Effector memory CD8-positive, alpha-beta T cell (primary cell): ENCODE measurements around the gene RABGEF1.
"Not testable (repeated sequence)": the region's sequence is repeated elsewhere in the genome, so short reads cannot be mapped to it uniquely, and the experiment has no call there.

Source experiments
- ATAC-seq: fragments of 150-1000 bp; cut with Tn5 transposase; replicated peaks from 2 replicates; pipeline ENCODE4 v1.10.0; 2021; ENCODE audit warnings: mild to moderate bottlenecking, moderate library complexity
- DNase-seq, 3 experiments: peaks; one replicate each; pipeline ENCODE4 v3.0.0; 2021
- H3K27ac Mint-ChIP-seq, 2 donors: one replicate each; pipeline ENCODE4 v1.8.0; 2022; ENCODE audit warnings: mild to moderate bottlenecking in 2 of 2, mixed read lengths in 2 of 2, moderate library complexity in 2 of 2
- H3K27me3 Mint-ChIP-seq, 2 donors: one replicate each; pipeline ENCODE4 v1.8.0; 2022; ENCODE audit warnings: mixed read lengths in 2 of 2
- H3K36me3 Mint-ChIP-seq: one replicate; pipeline ENCODE4 v1.8.0; 2022; ENCODE audit warnings: mild to moderate bottlenecking, moderate library complexity, mixed read lengths; ENCODE audit not compliant: insufficient read depth
- H3K4me1 Mint-ChIP-seq, 2 donors: one replicate each; pipeline ENCODE4 v1.8.0; 2022; ENCODE audit warnings: low read depth in 2 of 2, mixed read lengths in 2 of 2
- H3K4me3 Mint-ChIP-seq, 2 donors: one replicate each; pipeline ENCODE4 v1.8.0; 2022; ENCODE audit warnings: mild to moderate bottlenecking in 2 of 2, mixed read lengths in 2 of 2, moderate library complexity in 2 of 2
- H3K9me3 Mint-ChIP-seq, 2 donors: one replicate each; pipeline ENCODE4 v1.8.0; 2022; ENCODE audit warnings: mixed read lengths in 2 of 2
- total RNA-seq, 9 experiments: gene quantifications; one replicate each; lab custom pipeline; 2026; lab: John Stamatoyannopoulos, UW

Gene RABGEF1
- 2.2 to 7.2 (median 4.3) reads per million in 9 experiments for total RNA-seq

- ATAC-seq = peak; percentile 93
Measured at GRCh38 chr7:66740302-66740979, at the start of gene RABGEF1. Gene RABGEF1, plus strand, starts transcription at chr7:66740733. Its CDS starts 31,167 bp downstream, at chr7:66771900.

GRCh38 chr7:66693331-66693730 lies 47.2 kb upstream of the RABGEF1 start:
- Mint-ChIP-seq H3K4me1 (peaks cover 2 to 8% of the 10 kb centered on the region in 2 donors), H3K27ac (peak overlapping the region in 1 of 2 donors; percentile 42), H3K27me3 (no peaks in the 10 kb centered on the region), H3K4me3 (no peak overlapping the region), H3K36me3 (peaks cover 26% of the 10 kb centered on the region), H3K9me3 (no peaks in the 10 kb centered on the region)
- DNase-seq = no peak
- no peak for ATAC-seq

More at GRCh38 chr7:66740302-66740979, at the start of gene RABGEF1:
- Mint-ChIP-seq H3K27ac (peak within 1 kb of the TSS; percentile 98 to 99), H3K27me3 (no peaks in the 10 kb centered on the region), H3K9me3 (peaks cover 3 to 8% of the 10 kb centered on the region in 2 donors), H3K36me3 (peaks cover 25% of the 10 kb centered on the region), H3K4me3 (peak within 1 kb of the TSS; percentile 95 to 97), H3K4me1 (peaks cover 30 to 43% of the 10 kb centered on the region in 2 donors)
- peak; percentile 96 to 98 (median 97) for DNase-seq

GRCh38 chr7:66694286-66694685 lies 46.2 kb upstream of the RABGEF1 start:
- ATAC-seq (no peak), DNase-seq (no peak)
- H3K4me3 Mint-ChIP-seq = no peak overlapping the region
- H3K9me3 Mint-ChIP-seq = no peaks in the 10 kb centered on the region
- no peaks in the 10 kb centered on the region for H3K27me3 Mint-ChIP-seq
- peaks cover 2 to 8% of the 10 kb centered on the region in 2 donors for H3K4me1 Mint-ChIP-seq
- peaks cover 26% of the 10 kb centered on the region for H3K36me3 Mint-ChIP-seq
- H3K27ac Mint-ChIP-seq = peak overlapping the region in 1 of 2 donors; percentile 42

- DNase-seq, H3K4me3 Mint-ChIP-seq, ATAC-seq, H3K27ac Mint-ChIP-seq, H3K9me3 Mint-ChIP-seq, H3K4me1 Mint-ChIP-seq, H3K27me3 Mint-ChIP-seq: not testable (repeated sequence)
- peaks cover 26% of the 10 kb centered on the region for H3K36me3 Mint-ChIP-seq
Measured at GRCh38 chr7:66695417-66695816, 45.1 kb upstream of the RABGEF1 start.

- peaks cover 26% of the 10 kb centered on the region for H3K36me3 Mint-ChIP-seq
- H3K27ac Mint-ChIP-seq = peak overlapping the region in 1 of 2 donors; percentile 35
Measured at GRCh38 chr7:66696134-66696533, 44.4 kb upstream of the RABGEF1 start.

GRCh38 chr7:66696774-66697191 lies 43.8 kb upstream of the RABGEF1 start:
- ATAC-seq = no peak
- H3K4me3 Mint-ChIP-seq = no peak overlapping the region
- H3K4me1 Mint-ChIP-seq = peaks cover 6 to 8% of the 10 kb centered on the region in 2 donors
- peaks cover 26% of the 10 kb centered on the region for H3K36me3 Mint-ChIP-seq
- H3K27ac Mint-ChIP-seq = peak overlapping the region in 1 of 2 donors; percentile 35
- no peak for DNase-seq
- H3K9me3 Mint-ChIP-seq = no peaks in the 10 kb centered on the region
- no peaks in the 10 kb centered on the region for H3K27me3 Mint-ChIP-seq

More at GRCh38 chr7:66696134-66696533, 44.4 kb upstream of the RABGEF1 start:
- DNase-seq, H3K27me3 Mint-ChIP-seq, H3K4me3 Mint-ChIP-seq, ATAC-seq, H3K4me1 Mint-ChIP-seq, H3K9me3 Mint-ChIP-seq: not testable (repeated sequence)

GRCh38 chr7:66697449-66698438 lies 42.8 kb upstream of the RABGEF1 start:
- ATAC-seq (no peak), DNase-seq (no peak)
- Mint-ChIP-seq H3K27me3 (no peaks in the 10 kb centered on the region), H3K9me3 (no peaks in the 10 kb centered on the region), H3K27ac (peak overlapping the region; percentile 75 to 83), H3K4me1 (peaks cover 6 to 8% of the 10 kb centered on the region in 2 donors), H3K36me3 (peaks cover 25% of the 10 kb centered on the region), H3K4me3 (no peak overlapping the region)

GRCh38 chr7:66698652-66699205 lies 41.8 kb upstream of the RABGEF1 start:
- Mint-ChIP-seq H3K4me3 (no peak overlapping the region), H3K9me3 (no peaks in the 10 kb centered on the region), H3K27me3 (no peaks in the 10 kb centered on the region), H3K36me3 (peaks cover 21% of the 10 kb centered on the region), H3K27ac (peak overlapping the region; percentile 9 to 83), H3K4me1 (peaks cover 6 to 8% of the 10 kb centered on the region in 2 donors)
- ATAC-seq = no peak
- DNase-seq = no peak

GRCh38 chr7:66699998-66700397 lies 40.5 kb upstream of the RABGEF1 start:
- H3K36me3 Mint-ChIP-seq = peaks cover 12% of the 10 kb centered on the region
- DNase-seq = no peak
- ATAC-seq = no peak
- no peaks in the 10 kb centered on the region for H3K27me3 Mint-ChIP-seq
- no peak overlapping the region for H3K27ac Mint-ChIP-seq
- no peak overlapping the region for H3K4me3 Mint-ChIP-seq
- peaks cover 3 to 6% of the 10 kb centered on the region in 2 donors for H3K4me1 Mint-ChIP-seq
- H3K9me3 Mint-ChIP-seq = no peaks in the 10 kb centered on the region

- Mint-ChIP-seq H3K36me3 (peaks cover 15% of the 10 kb centered on the region), H3K4me1 (peaks cover 0 to 6% of the 10 kb centered on the region in 2 donors), H3K27me3 (no peaks in the 10 kb centered on the region), H3K27ac (peak overlapping the region in 1 of 2 donors; percentile 62), H3K9me3 (no peaks in the 10 kb centered on the region), H3K4me3 (no peak overlapping the region)
- DNase-seq (no peak), ATAC-seq (no peak)
Measured at GRCh38 chr7:66700633-66701131, 39.9 kb upstream of the RABGEF1 start.

GRCh38 chr7:66707825-66708224 lies 32.7 kb upstream of the RABGEF1 start:
- no peak overlapping the region for H3K4me3 Mint-ChIP-seq
- no peak for ATAC-seq
- no peaks in the 10 kb centered on the region for H3K27me3 Mint-ChIP-seq
- H3K9me3 Mint-ChIP-seq = no peaks in the 10 kb centered on the region
- no peak overlapping the region for H3K27ac Mint-ChIP-seq
- DNase-seq = no peak
- H3K4me1 Mint-ChIP-seq = no peaks in the 10 kb centered on the region
- H3K36me3 Mint-ChIP-seq = peaks cover 3% of the 10 kb centered on the region

GRCh38 chr7:66710752-66711151 lies 29.8 kb upstream of the RABGEF1 start:
- H3K9me3 Mint-ChIP-seq, DNase-seq, H3K4me1 Mint-ChIP-seq, H3K27ac Mint-ChIP-seq, H3K36me3 Mint-ChIP-seq, ATAC-seq, H3K4me3 Mint-ChIP-seq, H3K27me3 Mint-ChIP-seq: not testable (repeated sequence)

GRCh38 chr7:66713687-66714086 lies 26.8 kb upstream of the RABGEF1 start:
- H3K4me1 Mint-ChIP-seq = no peaks in the 10 kb centered on the region
- DNase-seq (no peak), ATAC-seq (no peak)
- H3K36me3 Mint-ChIP-seq = peaks cover 4% of the 10 kb centered on the region
- no peaks in the 10 kb centered on the region for H3K9me3 Mint-ChIP-seq
- H3K4me3 Mint-ChIP-seq = no peak overlapping the region
- no peaks in the 10 kb centered on the region for H3K27me3 Mint-ChIP-seq
- H3K27ac Mint-ChIP-seq = no peak overlapping the region
